Karpas-422 (cell line): Measurements from ENCODE around the gene MLLT3. TPM values are rescaled to one million over a fixed set of nuclear protein-coding genes. Genes with fewer than 3 reads are reported as not detected.

Source experiments
- DNase-seq: peaks from one replicate; pipeline ENCODE4 v3.0.0-alpha.2; 2015
- H2AFZ ChIP-seq: fragments of 200-600 bp; sonication (generic); 2 replicates; pipeline ENCODE4 v1.6.1; 2014; ENCODE audit warnings: antibody characterized with exemption, low read length, mixed read lengths
- H3K27ac ChIP-seq: fragments of 200-600 bp; sonication (generic); 2 replicates; pipeline ENCODE4 v1.5.1; 2014; ENCODE audit warnings: mild to moderate bottlenecking, low read length, moderate library complexity
- H3K27me3 ChIP-seq: fragments of 200-600 bp; sonication (generic); 2 replicates; pipeline ENCODE4 v1.6.1; 2014; ENCODE audit warnings: low read length, mixed read lengths
- H3K36me3 ChIP-seq: fragments of 200-600 bp; sonication (generic); 2 replicates; pipeline ENCODE4 v1.6.1; 2014; ENCODE audit warnings: low read length, mixed read lengths; ENCODE audit not compliant: insufficient read depth
- H3K4me1 ChIP-seq: fragments of 200-600 bp; sonication (generic); 2 replicates; pipeline ENCODE4 v1.6.1; 2014; ENCODE audit warnings: mild to moderate bottlenecking, low read length, mixed read lengths
- H3K4me2 ChIP-seq: fragments of 200-600 bp; sonication (generic); 2 replicates; pipeline ENCODE4 v1.6.1; 2014; ENCODE audit warnings: low read length, low read depth, mild to moderate bottlenecking; ENCODE audit not compliant: poor library complexity, severe bottlenecking
- H3K4me3 ChIP-seq: fragments of 200-600 bp; sonication (generic); 2 replicates; pipeline ENCODE4 v1.5.1; 2014; ENCODE audit warnings: mild to moderate bottlenecking, antibody characterized with exemption, low read length, mixed read lengths
- H3K79me2 ChIP-seq: fragments of 200-600 bp; sonication (generic); 2 replicates; pipeline ENCODE4 v1.6.1; 2014; ENCODE audit warnings: mild to moderate bottlenecking, low read length, mixed read lengths
- H3K9ac ChIP-seq: fragments of 200-600 bp; sonication (generic); 2 replicates; pipeline ENCODE4 v1.6.0; 2014; ENCODE audit warnings: low read length
- H3K9me2 ChIP-seq: fragments of 200-600 bp; sonication (generic), shearing (Covaris generic); replicated peaks from 2 replicates; pipeline ENCODE4 v1.6.0; 2014; ENCODE audit warnings: mild to moderate bottlenecking, low read length, moderate library complexity; ENCODE audit not compliant: insufficient read depth
- H3K9me3 ChIP-seq: fragments of 300-700, 200-600 bp; sonication (generic); 2 replicates; pipeline ENCODE4 v1.6.1; 2014; ENCODE audit warnings: low read length, mixed read lengths
- H4K20me1 ChIP-seq: fragments of 200-600 bp; sonication (generic); 2 replicates; pipeline ENCODE4 v1.6.1; 2014; ENCODE audit warnings: mild to moderate bottlenecking, antibody characterized with exemption, low read length, low read depth; ENCODE audit not compliant: insufficient read depth
- total RNA-seq: library from RNA; depleted of rRNA; stranded (reverse); fragments of >200 nt; shearing (Covaris generic); gene quantifications from 2 replicates; pipeline ENCODE4 v1.2.3, GENCODE V29; 2014; ENCODE audit warnings: low replicate concordance

The MLLT3 gene
- total RNA-seq, 1 experiment from 2014 or later = 5.8 TPM

- Histone ChIP-seq H3K36me3 (no peaks in the 10 kb centered on the region), H3K4me2 (no peak overlapping the region), H3K4me3 (no peak overlapping the region), H2AFZ (no peak overlapping the region), H3K79me2 (no peaks in the 10 kb centered on the region), H3K27ac (no peak overlapping the region), H3K9me3 (no peaks in the 10 kb centered on the region), H3K9me2 (no peaks in the 10 kb centered on the region), H3K9ac (no peak overlapping the region), H3K4me1 (peaks cover 6% of the 10 kb centered on the region), H4K20me1 (0 out of 2 replicates have a peak, but pooled peaks cover 8% of the 10 kb centered on the region), H3K27me3 (no peaks in the 10 kb centered on the region)
- no peak for DNase-seq
Measured at GRCh38 chr9:20480249-20480648, 142.1 kb downstream of the MLLT3 start.

GRCh38 chr9:20479419-20480155, 142.7 kb downstream of the MLLT3 start:
- Histone ChIP-seq H3K4me3 (no peak overlapping the region), H3K9ac (no peak overlapping the region), H3K27ac (no peak overlapping the region), H3K4me2 (no peak overlapping the region), H3K9me2 (no peaks in the 10 kb centered on the region), H3K9me3 (no peaks in the 10 kb centered on the region), H2AFZ (no peak overlapping the region), H4K20me1 (0 out of 2 replicates have a peak, but pooled peaks cover 8% of the 10 kb centered on the region), H3K27me3 (no peaks in the 10 kb centered on the region), H3K4me1 (peaks cover 6% of the 10 kb centered on the region), H3K36me3 (no peaks in the 10 kb centered on the region), H3K79me2 (no peaks in the 10 kb centered on the region)
- no peak for DNase-seq

GRCh38 chr9:20478786-20479185, 143.5 kb downstream of the MLLT3 start:
- H3K27ac ChIP-seq = no peak overlapping the region
- no peaks in the 10 kb centered on the region for H3K9me2 ChIP-seq
- no peaks in the 10 kb centered on the region for H3K27me3 ChIP-seq
- no peaks in the 10 kb centered on the region for H3K9me3 ChIP-seq
- no peak overlapping the region for H3K4me2 ChIP-seq
- no peak for DNase-seq
- H3K4me3 ChIP-seq = no peak overlapping the region
- no peaks in the 10 kb centered on the region for H3K36me3 ChIP-seq
- H3K79me2 ChIP-seq = no peaks in the 10 kb centered on the region
- peaks cover 6% of the 10 kb centered on the region for H3K4me1 ChIP-seq
- H4K20me1 ChIP-seq = 0 out of 2 replicates have a peak, but pooled peaks cover 8% of the 10 kb centered on the region
- no peak overlapping the region for H2AFZ ChIP-seq
- no peak overlapping the region for H3K9ac ChIP-seq

GRCh38 chr9:20477940-20478620, 144.2 kb downstream of the MLLT3 start:
- Histone ChIP-seq H3K36me3 (no peaks in the 10 kb centered on the region), H3K79me2 (no peaks in the 10 kb centered on the region), H3K4me2 (no peak overlapping the region), H4K20me1 (0 out of 2 replicates have a peak, but pooled peaks cover 8% of the 10 kb centered on the region), H3K27me3 (no peaks in the 10 kb centered on the region), H3K4me1 (peaks cover 6% of the 10 kb centered on the region), H3K4me3 (no peak overlapping the region), H3K9me2 (no peaks in the 10 kb centered on the region), H2AFZ (no peak overlapping the region), H3K27ac (no peak overlapping the region), H3K9me3 (no peaks in the 10 kb centered on the region), H3K9ac (no peak overlapping the region)
- DNase-seq = no peak

- no peak for DNase-seq
- no peak overlapping the region for H3K4me2 ChIP-seq
Measured at GRCh38 chr9:20476912-20477521, 145.3 kb downstream of the MLLT3 start.

GRCh38 chr9:20474496-20474895, 147.8 kb downstream of the MLLT3 start:
- Histone ChIP-seq H3K36me3 (no peaks in the 10 kb centered on the region), H3K9me2 (no peaks in the 10 kb centered on the region), H4K20me1 (0 out of 2 replicates have a peak, but pooled peaks cover 4% of the 10 kb centered on the region), H3K4me2 (no peak overlapping the region), H3K27ac (no peak overlapping the region), H3K9ac (no peak overlapping the region), H3K79me2 (no peaks in the 10 kb centered on the region), H3K27me3 (no peaks in the 10 kb centered on the region; the same call in 1 of the 2 replicates), H3K4me3 (no peak overlapping the region), H2AFZ (no peak overlapping the region), H3K9me3 (no peaks in the 10 kb centered on the region), H3K4me1 (no peaks in the 10 kb centered on the region)
- DNase-seq = no peak

More at GRCh38 chr9:20476912-20477521, 145.3 kb downstream of the MLLT3 start:
- no peak overlapping the region for H3K4me3 ChIP-seq
- H3K9ac ChIP-seq = no peak overlapping the region
- peaks cover 6% of the 10 kb centered on the region for H3K4me1 ChIP-seq
- H3K79me2 ChIP-seq = no peaks in the 10 kb centered on the region
- no peak overlapping the region for H3K27ac ChIP-seq
- H3K27me3 ChIP-seq = no peaks in the 10 kb centered on the region
- no peaks in the 10 kb centered on the region for H3K9me2 ChIP-seq
- no peaks in the 10 kb centered on the region for H3K9me3 ChIP-seq
- H3K36me3 ChIP-seq = no peaks in the 10 kb centered on the region
- 0 out of 2 replicates have a peak, but pooled peaks cover 8% of the 10 kb centered on the region for H4K20me1 ChIP-seq
- H2AFZ ChIP-seq = no peak overlapping the region

GRCh38 chr9:20473515-20474013, 148.7 kb downstream of the MLLT3 start:
- Histone ChIP-seq H2AFZ (no peak overlapping the region), H3K9me2 (no peaks in the 10 kb centered on the region), H3K9me3 (no peaks in the 10 kb centered on the region), H3K4me2 (no peak overlapping the region), H3K27me3 (no peaks in the 10 kb centered on the region; the same call in 1 of the 2 replicates), H3K27ac (no peak overlapping the region), H3K9ac (no peak overlapping the region), H3K79me2 (no peaks in the 10 kb centered on the region), H4K20me1 (peaks cover 6% of the 10 kb centered on the region; the same call in 1 of the 2 replicates), H3K4me1 (no peaks in the 10 kb centered on the region), H3K4me3 (no peak overlapping the region), H3K36me3 (no peaks in the 10 kb centered on the region)
- DNase-seq = no peak
